ENCODE measurements around the gene MYLK3.

DNA sequence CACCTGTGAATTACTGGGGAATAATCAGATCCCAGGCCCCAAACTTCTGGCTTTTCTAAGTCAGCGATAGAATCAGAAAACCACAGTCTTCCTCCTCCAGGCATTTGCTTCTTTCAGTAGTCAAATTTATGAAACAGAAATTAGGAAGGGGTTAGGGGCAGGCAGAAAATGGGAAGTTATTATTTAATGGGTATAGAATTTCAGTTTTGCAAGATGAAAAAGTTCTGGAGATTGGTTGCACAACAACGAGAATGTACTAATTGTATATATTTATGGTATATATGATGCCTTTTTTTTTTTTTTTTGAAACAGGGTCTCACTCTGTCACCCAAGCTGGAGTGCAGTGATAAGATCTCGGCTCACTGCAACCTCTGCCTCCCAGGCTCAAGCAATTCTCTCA is 35.2 kb downstream of the MYLK3 start:
- TF ChIP-seq, protein P1, sequence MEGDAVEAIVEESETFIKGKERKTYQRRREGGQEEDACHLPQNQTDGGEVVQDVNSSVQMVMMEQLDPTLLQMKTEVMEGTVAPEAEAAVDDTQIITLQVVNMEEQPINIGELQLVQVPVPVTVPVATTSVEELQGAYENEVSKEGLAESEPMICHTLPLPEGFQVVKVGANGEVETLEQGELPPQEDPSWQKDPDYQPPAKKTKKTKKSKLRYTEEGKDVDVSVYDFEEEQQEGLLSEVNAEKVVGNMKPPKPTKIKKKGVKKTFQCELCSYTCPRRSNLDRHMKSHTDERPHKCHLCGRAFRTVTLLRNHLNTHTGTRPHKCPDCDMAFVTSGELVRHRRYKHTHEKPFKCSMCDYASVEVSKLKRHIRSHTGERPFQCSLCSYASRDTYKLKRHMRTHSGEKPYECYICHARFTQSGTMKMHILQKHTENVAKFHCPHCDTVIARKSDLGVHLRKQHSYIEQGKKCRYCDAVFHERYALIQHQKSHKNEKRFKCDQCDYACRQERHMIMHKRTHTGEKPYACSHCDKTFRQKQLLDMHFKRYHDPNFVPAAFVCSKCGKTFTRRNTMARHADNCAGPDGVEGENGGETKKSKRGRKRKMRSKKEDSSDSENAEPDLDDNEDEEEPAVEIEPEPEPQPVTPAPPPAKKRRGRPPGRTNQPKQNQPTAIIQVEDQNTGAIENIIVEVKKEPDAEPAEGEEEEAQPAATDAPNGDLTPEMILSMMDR (IDR thresholded peaks at IDR 0.05), result no peak
- TF ChIP-seq POLR2A (IDR thresholded peaks at IDR 0.05), result no peak
